ENCODE results near the gene METAP1D. TPM values are rescaled to one million over a fixed set of nuclear protein-coding genes. Genes with fewer than 3 reads are reported as not detected.

METAP1D gene
- total RNA-seq, 4 donors from 2014 or later: 5.2 to 30.9 (median 7.3) TPM

DNA sequence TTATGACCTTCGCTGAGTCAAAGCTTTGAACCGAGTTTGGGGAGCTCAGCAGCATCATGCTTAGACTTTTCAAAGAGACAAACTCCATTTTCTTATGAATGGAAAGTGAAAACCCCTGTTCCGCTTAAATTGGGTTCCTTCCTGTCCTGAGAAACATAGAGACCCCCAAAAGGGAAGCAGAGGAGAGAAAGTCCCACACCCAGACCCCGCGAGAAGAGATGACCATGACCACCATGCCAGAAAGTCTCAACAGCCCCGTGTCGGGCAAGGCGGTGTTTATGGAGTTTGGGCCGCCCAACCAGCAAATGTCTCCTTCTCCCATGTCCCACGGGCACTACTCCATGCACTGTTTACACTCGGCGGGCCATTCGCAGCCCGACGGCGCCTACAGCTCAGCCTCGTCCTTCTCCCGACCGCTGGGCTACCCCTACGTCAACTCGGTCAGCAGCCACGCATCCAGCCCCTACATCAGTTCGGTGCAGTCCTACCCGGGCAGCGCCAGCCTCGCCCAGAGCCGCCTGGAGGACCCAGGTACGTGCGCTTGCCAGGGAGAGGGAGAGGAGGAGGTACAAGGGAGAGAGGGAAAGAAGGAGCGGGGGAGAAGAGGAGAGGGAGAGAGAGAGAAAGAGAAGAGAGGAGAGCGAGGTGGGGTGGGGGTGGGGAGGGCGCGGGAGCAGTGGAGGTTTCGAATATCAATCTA is 85.9 kb downstream of the METAP1D start, which contains the start of gene DLX1:
TSS of gene DLX1 (plus strand) at position 48 of the 700 bp plus-strand sequence. CDS start at position 219, 171 bp downstream.
- peak within 1 kb of the TSS in 2 of 3 donors; percentile 14 to 29 for H3K4me3 ChIP-seq (replicated peaks in 1 of 3)
- H3K27ac ChIP-seq: peak within 1 kb of the TSS; percentile 37 to 53 (median 50)
- peak in 1 of 2 donors; percentile 51 for TF ChIP-seq POLR2A (IDR thresholded peaks at IDR 0.05)
- TF ChIP-seq CTCF (IDR thresholded peaks at IDR 0.05): no peak
- peaks cover 20 to 41% of the 10 kb centered on the region in 2 donors for H3K4me1 ChIP-seq
- H3K27me3 ChIP-seq: peaks cover 78% of the 10 kb centered on the region
- no peak for DNase-seq
- WGBS, 2 donors: 3 to 6% methylated on average over 34 of the region's 34 CpGs
- no peaks in the 10 kb centered on the region for H3K36me3 ChIP-seq
- intact Hi-C loops (cut with DNase I): no loop called here
- H3K9me3 ChIP-seq: no peaks in the 10 kb centered on the region

DNA sequence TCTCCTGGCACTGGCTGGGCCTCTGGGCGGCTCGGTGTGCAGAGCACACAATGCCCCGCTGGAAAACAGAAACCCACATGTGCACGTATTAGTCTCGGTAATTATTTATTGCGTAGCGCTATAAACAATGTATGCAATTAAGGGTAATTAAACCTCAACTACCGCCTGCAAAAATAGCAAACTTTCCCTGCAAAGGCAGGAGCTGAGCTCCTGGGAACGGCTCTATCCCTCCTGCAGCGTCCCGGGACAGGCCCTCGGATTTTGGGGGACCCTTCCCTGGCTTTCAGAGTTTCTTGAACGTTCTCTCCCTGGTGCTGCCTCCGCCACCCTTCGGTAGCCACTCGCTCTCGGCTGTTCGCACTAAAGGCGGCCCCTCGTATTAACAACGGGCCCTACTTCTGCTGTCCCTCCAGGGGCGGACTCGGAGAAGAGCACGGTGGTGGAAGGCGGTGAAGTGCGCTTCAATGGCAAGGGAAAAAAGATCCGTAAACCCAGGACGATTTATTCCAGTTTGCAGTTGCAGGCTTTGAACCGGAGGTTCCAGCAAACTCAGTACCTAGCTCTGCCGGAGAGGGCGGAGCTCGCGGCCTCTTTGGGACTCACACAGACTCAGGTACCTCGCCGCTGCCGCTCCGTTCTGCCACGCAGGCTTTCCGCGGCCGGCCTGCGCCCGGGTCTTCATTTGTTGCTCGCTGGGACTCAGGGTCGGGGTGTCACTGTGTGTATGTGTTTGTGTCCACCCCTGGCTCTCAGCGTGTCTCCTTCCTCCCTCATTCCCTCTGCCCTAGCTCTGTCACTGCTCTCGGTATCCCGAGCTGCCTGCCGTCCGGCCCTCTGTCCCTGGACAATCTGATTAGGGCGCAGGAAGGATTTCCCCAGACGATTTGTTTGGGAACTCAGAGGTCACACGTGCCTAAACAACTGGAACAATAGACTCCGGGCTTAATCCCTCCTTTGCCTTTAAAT is 86.8 kb downstream of the METAP1D start:
- H3K27ac ChIP-seq: no peak overlapping the region
- H3K36me3 ChIP-seq: no peaks in the 10 kb centered on the region
- peak in 1 of 6 experiments; percentile 16 for TF ChIP-seq CTCF (IDR thresholded peaks at IDR 0.05)
- no peak for TF ChIP-seq POLR2A (IDR thresholded peaks at IDR 0.05)
- intact Hi-C loops (cut with DNase I): no loop called here
- no peak for DNase-seq
- peaks cover 83% of the 10 kb centered on the region for H3K27me3 ChIP-seq
- WGBS, 2 donors: 6 to 9% methylated on average over 48 to 54 of the region's 54 CpGs
- H3K9me3 ChIP-seq: no peaks in the 10 kb centered on the region
- H3K4me3 ChIP-seq (replicated peaks in 1 of 3): peak overlapping the region in 1 of 3 donors; percentile 4
- H3K4me1 ChIP-seq: peaks cover 20 to 41% of the 10 kb centered on the region in 2 donors

DNA sequence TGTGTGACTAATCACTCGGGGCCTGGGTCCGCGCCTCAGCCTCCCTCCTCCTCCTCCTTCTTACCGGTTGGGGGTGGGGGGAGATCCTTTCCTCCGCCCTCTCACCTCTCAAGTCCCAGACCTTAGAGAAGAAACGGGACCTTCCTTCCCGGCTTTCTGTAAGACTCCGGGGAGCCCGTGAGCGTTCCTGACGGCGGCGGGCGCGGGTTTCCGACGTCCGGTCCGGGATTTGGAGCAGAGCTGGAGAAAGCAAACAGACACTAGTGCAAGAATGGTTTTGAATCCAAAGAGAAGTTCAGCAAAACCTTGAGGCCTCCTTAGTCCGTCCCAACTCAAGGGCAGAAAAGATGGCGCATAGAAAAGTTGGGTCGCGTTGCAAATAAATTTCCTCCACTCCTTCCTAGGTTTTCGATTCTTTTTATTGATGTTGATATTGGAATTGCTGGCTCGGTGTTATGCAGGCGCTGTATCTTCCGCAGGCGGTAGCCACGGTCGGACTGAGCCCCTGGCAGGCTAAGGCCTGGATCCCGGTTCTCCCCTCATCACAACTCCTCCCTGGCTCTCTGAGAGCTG is 87.5 kb downstream of the METAP1D start:
- TF ChIP-seq CTCF (IDR thresholded peaks at IDR 0.05) (no peak), POLR2A (IDR thresholded peaks at IDR 0.05) (no peak)
- intact Hi-C loops (cut with DNase I): no loop called here
- peaks cover 20 to 41% of the 10 kb centered on the region in 2 donors for H3K4me1 ChIP-seq
- H3K9me3 ChIP-seq: no peaks in the 10 kb centered on the region
- peaks cover 90% of the 10 kb centered on the region for H3K27me3 ChIP-seq
- WGBS, 2 donors: 13 to 23% methylated on average over 30 to 31 of the region's 31 CpGs
- no peak for DNase-seq
- H3K36me3 ChIP-seq: no peaks in the 10 kb centered on the region
- H3K4me3 ChIP-seq (replicated peaks in 1 of 3): no peak overlapping the region
- H3K27ac ChIP-seq: no peak overlapping the region

- intact Hi-C loops (cut with DNase I): no loop called here
These were observed 88.1 kb downstream of the METAP1D start for GRCh38 chr2:172087780-172088244.

More at GRCh38 chr2:172087780-172088244, 88.1 kb downstream of the METAP1D start:
- Histone ChIP-seq H3K4me1 (peaks cover 20 to 39% of the 10 kb centered on the region in 2 donors), H3K9me3 (no peaks in the 10 kb centered on the region), H3K27me3 (peaks cover 89% of the 10 kb centered on the region), H3K27ac (peak overlapping the region in 1 of 3 donors; percentile 21), H3K36me3 (no peaks in the 10 kb centered on the region), H3K4me3 (replicated peaks in 1 of 3) (no peak overlapping the region)
- TF ChIP-seq CTCF (IDR thresholded peaks at IDR 0.05) (no peak), POLR2A (IDR thresholded peaks at IDR 0.05) (no peak)
- DNase-seq: no peak
- 8 to 31% methylated on average over 8 to 10 of the region's 23 CpGs for WGBS, 2 donors

All from thyroid gland (tissue), 4 donors.